22Rv1 (cell line): ENCODE measurements around the gene MPI.

Experiments used
- CTCF ChIP-seq: fragments of 450-650 bp; IDR thresholded peaks from 2 replicates; pipeline ENCODE4 v1.5.1; 2017; ENCODE audit warnings: mild to moderate bottlenecking
- ZFX ChIP-seq: fragments of 450-650 bp; IDR thresholded peaks from 2 replicates; pipeline ENCODE4 v1.6.1; 2017; ENCODE audit warnings: antibody characterized with exemption, borderline replicate concordance

GRCh38 chr15:74924525-74924924 lies 34.7 kb downstream of the MPI start:
- TF ChIP-seq CTCF (no peak), ZFX (no peak)
